Upper lobe of left lung (tissue), 4 donors: ENCODE measurements around the gene ADARB1.

Experiments used
- CTCF ChIP-seq, 6 experiments: fragments of 450-650 bp in 4 of 6; fragments of 200-600 bp in 2 of 6; sonication (generic) in 2 of 6; IDR thresholded peaks; one replicate each; pipeline ENCODE4 v1.5.1; 2016 to 2019; ENCODE audit warnings: antibody characterized with exemption in 6 of 6
- POLR2AphosphoS5 ChIP-seq, 2 donors: sonication (generic); formaldehyde crosslinking; IDR thresholded peaks; one replicate each; pipeline ENCODE4 v1.5.1; 2017; ENCODE audit warnings: antibody characterized with exemption in 2 of 2

DNA sequence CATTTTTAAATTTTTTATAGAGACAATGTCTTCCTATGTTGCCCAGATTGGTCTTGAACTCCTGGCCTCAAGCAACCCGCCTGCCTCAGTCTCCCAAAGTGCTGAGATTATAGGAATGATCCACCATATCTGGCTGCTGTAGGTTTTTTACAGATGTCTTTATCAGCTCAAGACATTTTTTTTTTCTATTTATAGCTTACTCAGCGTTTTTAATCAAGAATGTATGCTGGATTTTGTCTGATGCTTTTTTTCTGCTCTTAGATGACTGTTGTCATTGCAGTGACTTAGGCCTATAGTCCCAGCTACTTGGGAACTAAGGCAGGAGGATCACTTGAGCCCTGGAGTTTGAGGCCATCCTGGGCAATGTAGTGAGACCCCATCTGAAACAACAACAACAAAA lies 140.8 kb downstream of the ADARB1 start:
- TF ChIP-seq CTCF (IDR thresholded peaks at IDR 0.05) = no peak
- no peak for TF ChIP-seq POLR2AphosphoS5 (IDR thresholded peaks at IDR 0.05)
